Activated naive CD4-positive, alpha-beta T cell treated with anti-CD3 and anti-CD28 coated beads for 36 hours (primary cell): ENCODE measurements around the gene ADRM1. TPM values are rescaled to one million over a fixed set of nuclear protein-coding genes. Genes with fewer than 3 reads are reported as not detected.

Experiments
- CTCF ChIA-PET: fragments of 350-600 bp; sonication (Branson Sonifier 250); formaldehyde crosslinking; loops from one replicate; lab custom pipeline; 2021; ENCODE audit warnings: antibody characterized with exemption; lab: Charles Lee
- DNase-seq: peaks from one replicate; pipeline ENCODE4 v3.0.0-alpha.2; 2020
- H3K27ac Mint-ChIP-seq: one replicate; pipeline ENCODE4 v1.8.0; 2021; ENCODE audit warnings: mild to moderate bottlenecking, mixed read lengths
- H3K27me3 Mint-ChIP-seq: one replicate; pipeline ENCODE4 v1.8.0; 2021; ENCODE audit warnings: low read depth, mixed read lengths
- H3K36me3 Mint-ChIP-seq: one replicate; pipeline ENCODE4 v1.8.0; 2021; ENCODE audit warnings: low read depth, mixed read lengths
- H3K4me1 Mint-ChIP-seq: one replicate; pipeline ENCODE4 v1.8.0; 2021; ENCODE audit warnings: low read depth, mixed read lengths
- H3K4me3 Mint-ChIP-seq: one replicate; pipeline ENCODE4 v1.8.0; 2021; ENCODE audit warnings: mild to moderate bottlenecking, moderate library complexity, mixed read lengths
- H3K9me3 Mint-ChIP-seq: one replicate; pipeline ENCODE4 v1.8.0; 2021; ENCODE audit warnings: mixed read lengths
- intact Hi-C: fragments of 100-400 bp; cut with micrococcal nuclease; formaldehyde crosslinking; loops from one replicate; pipeline ENCODE4 v1.15.1; 2023
- total RNA-seq, 2 experiments: library from RNA; stranded (reverse); gene quantifications; one replicate each; pipeline ENCODE4 v1.2.3, GENCODE V29; 2021

Gene ADRM1
- total RNA-seq, 2 experiments from 2014 or later = 77.4 to 81.5 TPM

DNA sequence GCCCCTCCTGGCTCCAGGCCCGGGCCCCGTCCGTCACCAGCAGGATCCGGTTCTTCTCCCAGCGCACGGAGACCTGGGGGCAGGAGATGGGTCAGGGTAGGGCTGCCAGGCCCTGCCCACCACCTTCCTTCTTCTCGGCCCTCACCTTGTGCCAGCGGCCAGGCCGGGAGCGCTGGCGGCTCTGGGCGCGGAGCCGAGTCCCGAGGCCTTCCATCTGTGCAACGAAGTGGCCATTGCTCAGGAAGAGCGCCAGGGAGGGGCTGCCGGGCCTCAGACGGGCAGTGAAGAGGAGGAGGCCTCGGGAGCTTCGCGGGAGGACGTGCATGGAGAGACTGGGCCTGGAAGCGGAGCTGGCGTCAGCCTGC is 7.9 kb downstream of the ADRM1 start:
- Mint-ChIP-seq H3K4me3 (no peak overlapping the region), H3K4me1 (no peaks in the 10 kb centered on the region), H3K36me3 (peaks cover 13% of the 10 kb centered on the region), H3K27me3 (no peaks in the 10 kb centered on the region), H3K27ac (no peak overlapping the region), H3K9me3 (no peaks in the 10 kb centered on the region)
- CTCF ChIA-PET = no interaction called here
- intact Hi-C loops = no loop called here
- DNase-seq = no peak

DNA sequence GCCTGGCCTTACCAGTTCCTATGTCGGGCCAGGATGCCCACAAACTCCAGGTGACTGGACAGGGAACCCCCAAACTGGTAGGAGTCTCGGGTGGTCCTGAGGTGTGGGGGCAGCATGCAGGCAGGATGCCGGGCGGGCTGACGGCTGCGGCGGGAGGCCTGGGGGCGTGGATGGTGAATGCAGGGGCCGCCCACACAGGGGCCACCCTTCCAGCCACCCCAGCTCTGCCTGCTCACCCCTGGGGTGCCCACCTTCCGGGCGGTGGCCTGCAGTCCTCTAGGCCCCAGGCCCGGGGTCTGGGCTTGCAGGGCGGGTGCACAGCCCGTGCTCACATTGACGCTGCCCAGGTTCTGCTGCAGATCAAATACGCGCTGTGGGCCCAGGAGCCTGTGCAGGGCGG is 8.4 kb downstream of the ADRM1 start:
- no peak for DNase-seq
- Mint-ChIP-seq H3K36me3 (peaks cover 11% of the 10 kb centered on the region), H3K27me3 (no peaks in the 10 kb centered on the region), H3K27ac (no peak overlapping the region), H3K4me1 (no peaks in the 10 kb centered on the region), H3K4me3 (no peak overlapping the region), H3K9me3 (no peaks in the 10 kb centered on the region)
- intact Hi-C loops = no loop called here
- CTCF ChIA-PET = no interaction called here

DNA sequence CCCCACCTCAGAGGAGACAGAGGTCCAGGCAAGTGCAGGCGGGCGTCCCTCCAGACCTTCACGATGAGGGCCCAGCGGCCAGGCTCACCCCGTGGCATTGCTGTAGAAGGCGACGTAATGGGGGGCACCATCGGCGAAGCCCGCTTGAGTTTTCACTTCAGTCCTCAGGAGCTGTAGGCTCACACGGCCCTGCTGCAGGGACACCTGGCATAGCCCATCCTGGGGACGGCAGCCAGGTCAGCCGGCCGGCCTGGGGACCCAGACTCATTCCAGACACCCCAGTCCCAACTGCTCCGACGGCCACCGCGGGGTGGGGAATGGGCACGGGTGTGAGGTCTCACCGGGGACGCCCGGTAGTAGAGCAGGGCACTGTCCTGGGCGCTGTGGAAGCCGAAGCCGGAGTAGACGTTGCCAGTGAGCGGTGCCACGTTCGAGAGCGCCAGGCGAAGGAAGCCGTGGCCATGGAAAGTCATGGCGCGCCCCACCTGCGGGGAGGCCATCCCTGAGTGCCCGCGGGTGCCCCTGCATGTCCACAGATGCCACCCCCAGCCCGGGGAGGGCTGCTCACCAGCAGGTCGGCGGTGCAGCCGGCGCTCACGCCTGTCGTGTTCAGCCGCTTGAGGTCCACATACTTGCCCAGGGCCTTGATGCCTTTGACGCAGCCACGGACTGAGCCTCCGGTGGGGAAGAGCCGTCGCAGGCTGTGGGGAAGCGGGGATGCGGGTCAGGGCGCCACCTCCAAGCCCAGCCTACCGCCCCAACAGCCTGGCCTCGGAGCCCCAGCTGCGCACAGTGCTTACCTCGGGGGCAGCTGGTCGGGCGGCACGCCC is 9.2 kb downstream of the ADRM1 start:
- DNase-seq = no peak
- Mint-ChIP-seq H3K27me3 (no peaks in the 10 kb centered on the region), H3K4me3 (no peak overlapping the region), H3K9me3 (no peaks in the 10 kb centered on the region), H3K36me3 (peaks cover 7% of the 10 kb centered on the region), H3K4me1 (no peaks in the 10 kb centered on the region), H3K27ac (no peak overlapping the region)
- intact Hi-C loops = no loop called here
- CTCF ChIA-PET = no interaction called here

DNA sequence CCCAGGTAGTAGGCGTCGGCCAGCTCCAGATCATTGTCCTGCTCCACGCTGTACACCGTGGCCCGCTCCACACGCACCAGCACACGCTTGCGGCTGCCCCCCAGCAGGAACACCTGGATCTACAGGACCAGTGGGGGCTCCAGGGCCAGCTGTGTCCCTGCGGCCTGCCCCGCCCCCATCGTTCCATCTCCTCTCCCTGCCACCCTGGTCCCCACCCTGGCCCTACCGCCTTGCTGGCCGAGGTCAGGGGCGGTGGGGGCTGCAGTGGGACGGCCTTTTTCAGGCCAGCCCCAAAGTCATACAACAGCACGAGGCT is 9.8 kb downstream of the ADRM1 start:
- Mint-ChIP-seq H3K4me3 (no peak overlapping the region), H3K27me3 (no peaks in the 10 kb centered on the region), H3K4me1 (no peaks in the 10 kb centered on the region), H3K9me3 (no peaks in the 10 kb centered on the region), H3K27ac (no peak overlapping the region), H3K36me3 (peaks cover 7% of the 10 kb centered on the region)
- CTCF ChIA-PET = no interaction called here
- intact Hi-C loops = no loop called here
- DNase-seq = no peak

DNA sequence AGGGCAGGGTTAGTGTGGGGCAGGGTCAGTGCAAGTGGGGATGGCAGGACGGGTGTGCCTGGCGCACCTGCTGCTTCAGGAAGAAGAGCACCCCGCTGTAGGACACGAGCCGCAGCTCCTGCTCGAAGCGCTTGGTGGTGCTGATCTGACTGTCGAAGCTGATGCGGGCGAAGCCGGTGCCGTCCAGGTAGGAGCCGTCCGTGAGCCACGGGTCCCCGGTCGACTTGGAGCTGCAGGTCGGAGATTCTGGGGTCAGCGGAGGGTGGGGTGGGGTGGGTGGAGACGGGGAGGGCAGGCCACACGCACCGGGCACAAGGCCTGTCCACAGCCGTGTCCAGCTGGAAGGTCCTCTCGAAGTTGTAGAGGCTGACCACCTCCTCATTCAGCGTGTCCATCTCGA is 10.2 kb downstream of the ADRM1 start:
- no peak overlapping the region for H3K4me3 Mint-ChIP-seq
- H3K4me1 Mint-ChIP-seq = no peaks in the 10 kb centered on the region
- no peak overlapping the region for H3K27ac Mint-ChIP-seq
- no peaks in the 10 kb centered on the region for H3K27me3 Mint-ChIP-seq
- CTCF ChIA-PET = no interaction called here
- H3K36me3 Mint-ChIP-seq = peaks cover 4% of the 10 kb centered on the region
- intact Hi-C loops = no loop called here
- no peak for DNase-seq
- no peaks in the 10 kb centered on the region for H3K9me3 Mint-ChIP-seq

DNA sequence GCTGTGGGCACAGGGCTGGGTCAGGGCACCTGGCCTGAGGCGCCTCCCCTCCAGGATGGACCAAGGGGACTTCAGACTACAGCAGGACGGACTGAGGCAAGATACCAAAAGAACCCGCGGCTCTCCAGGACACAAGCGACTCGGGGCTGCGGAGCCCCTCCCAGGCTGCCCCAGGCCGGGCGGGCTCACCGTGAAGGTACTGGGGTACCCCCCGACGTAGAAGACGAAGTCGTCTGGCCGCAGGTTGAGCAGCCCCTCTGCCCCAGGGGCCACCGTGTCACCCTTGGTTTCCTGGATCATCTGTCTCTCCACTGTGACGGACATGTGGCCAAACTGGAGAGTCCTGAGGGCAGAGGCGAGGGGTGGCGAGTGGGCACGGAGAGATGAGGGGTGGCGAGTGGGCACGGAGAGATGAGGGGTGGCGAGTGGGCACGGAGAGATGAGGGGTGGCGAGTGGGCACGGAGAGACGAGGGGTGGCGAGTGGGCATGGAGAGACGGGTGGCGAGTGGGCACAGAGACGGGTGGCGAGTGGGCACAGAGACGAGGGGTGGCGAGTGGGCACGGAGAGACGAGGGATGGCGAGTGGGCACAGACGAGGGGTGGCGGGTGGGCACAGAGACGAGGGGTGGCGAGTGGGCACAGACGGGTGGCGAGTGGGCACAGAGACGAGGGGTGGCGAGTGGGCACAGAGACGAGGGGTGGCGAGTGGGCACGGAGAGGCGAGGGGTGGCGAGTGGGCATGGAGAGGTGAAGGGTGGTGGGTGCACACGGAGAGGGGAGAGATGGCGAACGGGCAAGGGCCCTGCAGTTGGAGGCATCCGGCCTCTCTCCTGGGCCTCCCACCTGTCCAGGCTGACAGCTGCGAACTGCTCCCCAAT is 10.9 kb downstream of the ADRM1 start:
- Mint-ChIP-seq H3K9me3 (no peaks in the 10 kb centered on the region), H3K27me3 (no peaks in the 10 kb centered on the region), H3K36me3 (peaks cover 4% of the 10 kb centered on the region), H3K27ac (no peak overlapping the region), H3K4me3 (no peak overlapping the region), H3K4me1 (no peaks in the 10 kb centered on the region)
- intact Hi-C loops = no loop called here
- CTCF ChIA-PET = no interaction called here
- no peak for DNase-seq

DNA sequence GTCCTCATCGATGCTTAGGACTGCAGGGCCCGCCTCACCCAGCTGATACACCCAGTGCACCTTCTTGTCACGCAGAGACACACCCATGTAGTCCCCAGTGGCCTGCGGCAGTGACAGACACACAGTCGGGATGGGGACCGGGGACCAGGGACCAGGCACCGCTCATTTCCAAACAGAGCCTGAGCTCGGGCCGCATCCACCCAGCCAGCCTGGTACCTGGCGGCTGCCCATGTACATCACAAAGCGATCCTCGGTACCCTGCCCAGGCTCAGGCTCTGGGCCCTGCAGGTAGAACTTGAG is 11.5 kb downstream of the ADRM1 start:
- CTCF ChIA-PET = no interaction called here
- Mint-ChIP-seq H3K27ac (no peak overlapping the region), H3K4me1 (no peaks in the 10 kb centered on the region), H3K4me3 (no peak overlapping the region), H3K36me3 (no peaks in the 10 kb centered on the region), H3K9me3 (no peaks in the 10 kb centered on the region), H3K27me3 (no peaks in the 10 kb centered on the region)
- intact Hi-C loops = no loop called here
- no peak for DNase-seq

DNA sequence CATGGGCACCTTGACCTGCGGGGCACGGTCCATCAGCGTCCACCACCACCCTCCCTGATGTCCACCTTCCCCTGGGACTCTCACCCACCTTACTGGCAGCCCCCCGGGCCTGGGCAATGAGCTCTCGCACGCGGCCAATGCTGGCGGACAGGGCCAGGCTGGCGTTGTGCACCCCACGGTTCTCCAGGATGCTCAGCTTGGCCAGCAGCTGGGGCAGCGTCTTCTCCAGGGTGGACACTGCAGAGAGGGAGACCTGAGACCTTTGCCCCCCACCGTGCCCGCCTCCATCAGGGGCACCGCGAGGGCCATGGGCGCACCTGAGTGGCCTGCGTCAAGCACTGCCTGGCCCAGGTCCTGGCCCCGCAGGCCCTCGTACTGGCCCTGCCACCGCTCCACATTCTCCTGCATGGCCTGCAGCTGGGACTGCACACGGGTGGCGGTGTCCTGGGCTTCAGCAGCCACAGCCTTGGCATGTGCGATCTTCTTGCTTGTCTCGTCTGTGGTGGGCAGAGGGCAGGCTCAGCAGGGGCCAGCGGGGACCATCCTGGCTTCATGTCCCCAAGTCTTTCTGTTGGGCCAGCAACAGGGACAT is 12.0 kb downstream of the ADRM1 start:
- Mint-ChIP-seq H3K27me3 (no peaks in the 10 kb centered on the region), H3K4me3 (no peak overlapping the region), H3K9me3 (no peaks in the 10 kb centered on the region), H3K27ac (no peak overlapping the region), H3K36me3 (no peaks in the 10 kb centered on the region), H3K4me1 (no peaks in the 10 kb centered on the region)
- intact Hi-C loops = no loop called here
- CTCF ChIA-PET = no interaction called here
- no peak for DNase-seq

DNA sequence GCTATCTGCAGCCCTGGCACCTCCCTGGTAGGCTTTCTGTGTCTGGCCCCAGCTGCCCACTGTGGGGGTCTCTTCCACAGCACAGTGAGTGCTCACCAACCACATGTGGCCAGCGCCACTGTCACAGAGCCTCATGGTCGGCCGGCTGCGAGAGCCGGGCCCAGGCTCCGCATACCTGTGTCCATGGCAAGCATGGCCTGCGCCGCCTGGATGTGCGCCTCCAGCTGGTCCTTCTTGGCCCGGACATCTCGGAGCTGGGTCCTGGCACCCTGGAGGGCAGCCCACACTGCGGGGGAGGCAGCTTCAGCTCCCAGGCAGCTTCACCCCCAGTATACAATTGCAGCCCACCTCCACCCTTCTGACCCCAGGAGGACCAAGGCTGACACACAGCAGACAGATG is 13.0 kb downstream of the ADRM1 start:
- H3K27ac Mint-ChIP-seq = no peak overlapping the region

DNA sequence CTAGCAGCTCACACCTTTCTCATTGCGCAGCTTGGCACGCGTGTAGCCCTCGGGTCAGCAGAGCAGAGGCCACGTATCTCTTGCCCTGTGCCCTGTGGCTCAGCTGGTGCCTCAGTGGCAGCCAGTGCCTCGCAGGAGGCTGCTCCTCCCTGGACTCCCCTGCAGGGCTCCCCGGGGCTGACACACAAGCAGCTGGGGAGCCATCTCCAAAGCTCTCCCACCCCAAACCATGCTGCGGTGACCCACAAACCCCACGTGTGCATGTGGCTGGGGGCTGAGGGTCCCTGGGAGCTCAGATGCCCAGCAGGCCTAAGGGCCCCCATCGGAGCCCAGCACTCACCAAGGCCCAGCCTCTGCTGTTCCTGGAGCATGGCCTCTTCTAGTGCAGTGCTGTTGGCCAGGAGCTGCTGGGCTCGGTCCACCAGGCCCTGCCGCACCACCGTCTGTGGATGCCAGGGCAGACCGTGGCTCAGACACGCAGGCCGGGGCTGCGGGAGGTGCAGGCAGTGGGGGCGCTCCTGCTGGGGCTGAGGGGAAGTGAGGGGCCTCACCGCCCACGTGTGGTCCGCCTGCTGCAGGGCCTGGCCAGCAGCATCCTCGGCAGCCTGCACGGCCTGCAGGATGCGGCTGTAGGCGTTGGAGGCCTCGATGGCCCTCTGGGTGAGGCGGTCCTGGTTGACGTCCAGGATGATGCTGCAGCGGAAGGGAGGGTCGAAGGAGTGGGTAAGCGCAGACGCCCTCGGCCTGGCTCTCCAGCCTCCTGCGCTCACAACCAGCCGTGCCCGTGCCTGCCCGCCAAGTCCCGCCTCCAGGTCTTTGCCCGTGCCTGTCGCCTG is 13.8 kb downstream of the ADRM1 start:
- Mint-ChIP-seq H3K36me3 (no peaks in the 10 kb centered on the region), H3K9me3 (no peaks in the 10 kb centered on the region), H3K4me1 (no peaks in the 10 kb centered on the region), H3K27me3 (no peaks in the 10 kb centered on the region), H3K27ac (no peak overlapping the region), H3K4me3 (no peak overlapping the region)
- DNase-seq = no peak
- CTCF ChIA-PET = interaction anchor here (0.6 to 1.2 kb wide), 3 partner anchors 65 to 94 kb away, joined by 3 to 4 read pairs (median 4); no protein-coding TSS in a partner anchor
- intact Hi-C loops = no loop called here

More for the DNA sequence above, 13.0 kb downstream of the ADRM1 start:
- no peaks in the 10 kb centered on the region for H3K27me3 Mint-ChIP-seq
- intact Hi-C loops = no loop called here
- no peak overlapping the region for H3K4me3 Mint-ChIP-seq
- H3K4me1 Mint-ChIP-seq = no peaks in the 10 kb centered on the region
- H3K36me3 Mint-ChIP-seq = no peaks in the 10 kb centered on the region
- no peaks in the 10 kb centered on the region for H3K9me3 Mint-ChIP-seq
- CTCF ChIA-PET = interaction anchor here (0.9 to 1.2 kb wide), 2 partner anchors 69 to 94 kb away, joined by 3 to 4 read pairs; no protein-coding TSS in a partner anchor
- DNase-seq = no peak

DNA sequence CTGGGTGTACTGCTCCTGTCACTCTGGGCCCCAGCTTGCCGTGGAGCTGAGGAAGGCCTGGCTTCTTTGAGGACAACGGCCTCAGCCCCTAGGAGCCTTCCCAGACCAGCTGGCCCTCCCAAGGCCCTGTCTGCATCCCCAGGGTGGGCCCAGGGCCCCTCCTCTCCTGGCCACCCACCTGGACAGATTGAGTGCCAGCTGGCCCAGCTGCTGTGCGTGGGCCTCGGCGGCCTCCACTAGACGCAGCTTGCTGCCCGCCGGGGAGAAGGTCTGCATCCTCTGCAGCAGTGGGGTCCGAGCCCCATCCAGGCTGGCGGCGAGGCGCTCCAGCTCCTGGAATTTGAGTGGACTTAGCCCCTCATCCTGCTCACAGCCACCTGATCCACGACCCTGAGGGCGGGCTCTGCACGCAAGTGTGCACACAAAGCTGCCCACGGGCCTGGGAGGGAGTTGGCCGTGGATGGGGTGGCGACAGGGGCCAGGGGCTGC is 14.4 kb downstream of the ADRM1 start:
- H3K4me1 Mint-ChIP-seq = no peaks in the 10 kb centered on the region
- no peak overlapping the region for H3K4me3 Mint-ChIP-seq
- no peaks in the 10 kb centered on the region for H3K27me3 Mint-ChIP-seq
- no peaks in the 10 kb centered on the region for H3K36me3 Mint-ChIP-seq
- H3K9me3 Mint-ChIP-seq = no peaks in the 10 kb centered on the region
- intact Hi-C loops = no loop called here
- DNase-seq = no peak
- H3K27ac Mint-ChIP-seq = no peak overlapping the region
- CTCF ChIA-PET = interaction anchor here (0.6 kb wide), 1 partner anchor 66 kb away, joined by 4 read pairs; no protein-coding TSS in a partner anchor
